ENCODE measurements around the gene RALGAPB.

- no peak for TF ChIP-seq POLR2AphosphoS5 (IDR thresholded peaks at IDR 0.05)
- TF ChIP-seq CTCF (IDR thresholded peaks at IDR 0.05), result no peak
- TF ChIP-seq POLR2A (IDR thresholded peaks at IDR 0.05), result no peak
Observed at GRCh38 chr20:38547288-38548085, 74.8 kb downstream of the RALGAPB start.

All from breast epithelium (tissue), 3 donors.